SK-N-SH treated with all-trans-retinoic acid at 6 μM for 48 hours (cell line): ENCODE results near the gene PCBP3.

Source experiments
- CREB5 ChIP-seq: fragments of 250-450 bp; sonication (Bioruptor Pico); IDR thresholded peaks from 2 replicates; pipeline ENCODE4 v1.5.1; 2020; ENCODE audit warnings: low read depth, mild to moderate bottlenecking, moderate library complexity
- CSDC2 ChIP-seq: fragments of 250-450 bp; sonication (Bioruptor Pico); IDR thresholded peaks from 2 replicates; pipeline ENCODE4 v1.5.0; 2020; ENCODE audit warnings: mild to moderate bottlenecking, moderate library complexity
- PATZ1 ChIP-seq: fragments of 250-450 bp; sonication (Bioruptor Pico); IDR thresholded peaks from 2 replicates; pipeline ENCODE4 v1.8.0; 2020; ENCODE audit warnings: mild to moderate bottlenecking, moderate library complexity, borderline replicate concordance
- POU6F1 ChIP-seq: fragments of 250-450 bp; sonication (Bioruptor Pico); IDR thresholded peaks from 2 replicates; pipeline ENCODE4 v1.8.0; 2021; ENCODE audit warnings: low read depth, mild to moderate bottlenecking, moderate library complexity, borderline replicate concordance
- RARB ChIP-seq: fragments of 250-450 bp; sonication (Bioruptor Pico); IDR thresholded peaks from 2 replicates; pipeline ENCODE4 v1.8.0; 2021; ENCODE audit warnings: mild to moderate bottlenecking, moderate library complexity
- SNAI2 ChIP-seq: fragments of 250-450 bp; sonication (Bioruptor Pico); IDR thresholded peaks from 2 replicates; pipeline ENCODE4 v1.5.0; 2020; ENCODE audit warnings: mild to moderate bottlenecking, moderate library complexity
- TCF4 ChIP-seq: fragments of 250-450 bp; sonication (Bioruptor Pico); IDR thresholded peaks from 2 replicates; pipeline ENCODE4 v1.8.0; 2021; ENCODE audit warnings: mild to moderate bottlenecking, moderate library complexity, borderline replicate concordance
- ZFP3 ChIP-seq: fragments of 250-450 bp; sonication (Bioruptor Pico); IDR thresholded peaks from 2 replicates; pipeline ENCODE4 v1.5.0; 2020; ENCODE audit warnings: mild to moderate bottlenecking, moderate library complexity
- ZFP30 ChIP-seq: fragments of 450-650 bp; formaldehyde crosslinking; IDR thresholded peaks from 2 replicates; pipeline ENCODE4 v1.5.0; 2022; ENCODE audit warnings: mild to moderate bottlenecking, moderate library complexity
- ZNF8 ChIP-seq: fragments of 450-650 bp; formaldehyde crosslinking; IDR thresholded peaks from 2 replicates; pipeline ENCODE4 v1.5.0; 2020; ENCODE audit warnings: mild to moderate bottlenecking, moderate library complexity
- TF ChIP-seq, protein P1 (sequence below): fragments of 250-450 bp; sonication (Bioruptor Pico); IDR thresholded peaks from 2 replicates; pipeline ENCODE4 v1.5.1; 2021; ENCODE audit warnings: mild to moderate bottlenecking, moderate library complexity

GRCh38 chr21:45854690-45855247, 211.2 kb downstream of the PCBP3 start:
- no peak for TF ChIP-seq ZFP3 (CRISPR knock-in tag)
- TF ChIP-seq RARB: no peak
- no peak for TF ChIP-seq CSDC2 (CRISPR knock-in tag)
- no peak for TF ChIP-seq CREB5
- TF ChIP-seq, protein P1, sequence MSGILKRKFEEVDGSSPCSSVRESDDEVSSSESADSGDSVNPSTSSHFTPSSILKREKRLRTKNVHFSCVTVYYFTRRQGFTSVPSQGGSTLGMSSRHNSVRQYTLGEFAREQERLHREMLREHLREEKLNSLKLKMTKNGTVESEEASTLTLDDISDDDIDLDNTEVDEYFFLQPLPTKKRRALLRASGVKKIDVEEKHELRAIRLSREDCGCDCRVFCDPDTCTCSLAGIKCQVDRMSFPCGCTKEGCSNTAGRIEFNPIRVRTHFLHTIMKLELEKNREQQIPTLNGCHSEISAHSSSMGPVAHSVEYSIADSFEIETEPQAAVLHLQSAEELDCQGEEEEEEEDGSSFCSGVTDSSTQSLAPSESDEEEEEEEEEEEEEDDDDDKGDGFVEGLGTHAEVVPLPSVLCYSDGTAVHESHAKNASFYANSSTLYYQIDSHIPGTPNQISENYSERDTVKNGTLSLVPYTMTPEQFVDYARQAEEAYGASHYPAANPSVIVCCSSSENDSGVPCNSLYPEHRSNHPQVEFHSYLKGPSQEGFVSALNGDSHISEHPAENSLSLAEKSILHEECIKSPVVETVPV (CRISPR knock-in tag): no peak
- no peak for TF ChIP-seq SNAI2 (CRISPR knock-in tag)
- no peak for TF ChIP-seq POU6F1 (CRISPR knock-in tag)
- no peak for TF ChIP-seq ZFP30 (CRISPR knock-in tag)
- TF ChIP-seq ZNF8 (CRISPR knock-in tag): no peak
- TF ChIP-seq PATZ1 (CRISPR knock-in tag): no peak
- no peak for TF ChIP-seq TCF4 (CRISPR knock-in tag)
